Measurements from ENCODE around the gene PPP1R3G.

DNA sequence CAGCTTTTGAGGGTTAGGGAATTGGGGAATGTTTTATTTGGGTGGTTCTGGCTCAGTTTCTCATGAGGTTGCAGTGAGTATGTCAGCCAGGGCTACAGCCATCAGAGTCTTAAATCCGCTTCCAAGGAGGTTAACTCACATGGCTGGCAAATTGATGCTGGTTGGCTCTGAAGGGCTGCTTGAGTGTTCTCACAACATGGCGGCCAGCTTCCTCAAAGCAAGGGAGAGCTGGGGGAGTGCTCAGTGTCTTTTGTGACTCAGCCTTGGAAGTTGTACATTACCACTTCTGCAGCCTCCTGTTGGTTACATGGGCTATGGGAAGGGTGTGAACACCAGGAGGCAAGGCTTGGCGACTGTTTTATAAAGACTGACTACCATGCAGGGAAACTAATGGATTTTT is 17.8 kb upstream of the PPP1R3G start:
- TF ChIP-seq, protein P1, sequence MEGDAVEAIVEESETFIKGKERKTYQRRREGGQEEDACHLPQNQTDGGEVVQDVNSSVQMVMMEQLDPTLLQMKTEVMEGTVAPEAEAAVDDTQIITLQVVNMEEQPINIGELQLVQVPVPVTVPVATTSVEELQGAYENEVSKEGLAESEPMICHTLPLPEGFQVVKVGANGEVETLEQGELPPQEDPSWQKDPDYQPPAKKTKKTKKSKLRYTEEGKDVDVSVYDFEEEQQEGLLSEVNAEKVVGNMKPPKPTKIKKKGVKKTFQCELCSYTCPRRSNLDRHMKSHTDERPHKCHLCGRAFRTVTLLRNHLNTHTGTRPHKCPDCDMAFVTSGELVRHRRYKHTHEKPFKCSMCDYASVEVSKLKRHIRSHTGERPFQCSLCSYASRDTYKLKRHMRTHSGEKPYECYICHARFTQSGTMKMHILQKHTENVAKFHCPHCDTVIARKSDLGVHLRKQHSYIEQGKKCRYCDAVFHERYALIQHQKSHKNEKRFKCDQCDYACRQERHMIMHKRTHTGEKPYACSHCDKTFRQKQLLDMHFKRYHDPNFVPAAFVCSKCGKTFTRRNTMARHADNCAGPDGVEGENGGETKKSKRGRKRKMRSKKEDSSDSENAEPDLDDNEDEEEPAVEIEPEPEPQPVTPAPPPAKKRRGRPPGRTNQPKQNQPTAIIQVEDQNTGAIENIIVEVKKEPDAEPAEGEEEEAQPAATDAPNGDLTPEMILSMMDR (IDR thresholded peaks at IDR 0.05; ENCODE audit: insufficient read depth, low read length): no peak
- TF ChIP-seq, protein P2, sequence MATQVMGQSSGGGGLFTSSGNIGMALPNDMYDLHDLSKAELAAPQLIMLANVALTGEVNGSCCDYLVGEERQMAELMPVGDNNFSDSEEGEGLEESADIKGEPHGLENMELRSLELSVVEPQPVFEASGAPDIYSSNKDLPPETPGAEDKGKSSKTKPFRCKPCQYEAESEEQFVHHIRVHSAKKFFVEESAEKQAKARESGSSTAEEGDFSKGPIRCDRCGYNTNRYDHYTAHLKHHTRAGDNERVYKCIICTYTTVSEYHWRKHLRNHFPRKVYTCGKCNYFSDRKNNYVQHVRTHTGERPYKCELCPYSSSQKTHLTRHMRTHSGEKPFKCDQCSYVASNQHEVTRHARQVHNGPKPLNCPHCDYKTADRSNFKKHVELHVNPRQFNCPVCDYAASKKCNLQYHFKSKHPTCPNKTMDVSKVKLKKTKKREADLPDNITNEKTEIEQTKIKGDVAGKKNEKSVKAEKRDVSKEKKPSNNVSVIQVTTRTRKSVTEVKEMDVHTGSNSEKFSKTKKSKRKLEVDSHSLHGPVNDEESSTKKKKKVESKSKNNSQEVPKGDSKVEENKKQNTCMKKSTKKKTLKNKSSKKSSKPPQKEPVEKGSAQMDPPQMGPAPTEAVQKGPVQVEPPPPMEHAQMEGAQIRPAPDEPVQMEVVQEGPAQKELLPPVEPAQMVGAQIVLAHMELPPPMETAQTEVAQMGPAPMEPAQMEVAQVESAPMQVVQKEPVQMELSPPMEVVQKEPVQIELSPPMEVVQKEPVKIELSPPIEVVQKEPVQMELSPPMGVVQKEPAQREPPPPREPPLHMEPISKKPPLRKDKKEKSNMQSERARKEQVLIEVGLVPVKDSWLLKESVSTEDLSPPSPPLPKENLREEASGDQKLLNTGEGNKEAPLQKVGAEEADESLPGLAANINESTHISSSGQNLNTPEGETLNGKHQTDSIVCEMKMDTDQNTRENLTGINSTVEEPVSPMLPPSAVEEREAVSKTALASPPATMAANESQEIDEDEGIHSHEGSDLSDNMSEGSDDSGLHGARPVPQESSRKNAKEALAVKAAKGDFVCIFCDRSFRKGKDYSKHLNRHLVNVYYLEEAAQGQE (IDR thresholded peaks at IDR 0.05; ENCODE audit: insufficient replicate concordance, low read depth): no peak
- no peak for TF ChIP-seq POLR2AphosphoS5 (IDR thresholded peaks at IDR 0.05; ENCODE audit: low read depth)
- no peak for TF ChIP-seq SPI1 (IDR thresholded peaks at IDR 0.05; ENCODE audit: borderline replicate concordance, low read depth)

Data from HL-60 (cell line).